K562 (cell line): ENCODE measurements around the gene EFCAB8.

ENCODE experiments used
- CTCF ChIP-seq, 3 experiments: IDR thresholded peaks in 2 of 3; conservative IDR thresholded peaks in 1 of 3; 2 replicates each; pipeline ENCODE4 v1.5.1; 2011 to 2012; ENCODE audit warnings: low read length in 3 of 3, mild to moderate bottlenecking in 3 of 3, control low read depth in 2 of 3, improper control_type of control experiment in 1 of 3, inconsistent platforms in 1 of 3, low read depth in 1 of 3, mixed read lengths in 1 of 3, moderate library complexity in 1 of 3; ENCODE audit not compliant: insufficient read depth in 2 of 3
- EZH2 ChIP-seq: IDR thresholded peaks from 2 replicates; pipeline ENCODE4 v1.6.1; 2012; ENCODE audit warnings: low read depth, mild to moderate bottlenecking, inconsistent platforms, low read length, borderline replicate concordance
- RAD21 ChIP-seq, 2 experiments: fragments of 250-450 bp in 1 of 2; fragments of 450-650 bp in 1 of 2; sonication (Bioruptor Pico) in 1 of 2; formaldehyde crosslinking in 1 of 2; IDR thresholded peaks in 1 of 2; conservative IDR thresholded peaks in 1 of 2; 2 replicates each; pipeline versions ENCODE4 v1.4.0 to v1.8.0; 2020 to 2022; ENCODE audit warnings: mild to moderate bottlenecking in 2 of 2, moderate library complexity in 1 of 2

- no peak for TF ChIP-seq CTCF (IDR thresholded peaks at IDR 0.05 in 2 of 3, conservative IDR thresholded peaks at IDR 0.05 in 1 of 3; ENCODE audit: insufficient read depth in 2 of 3, low read depth in 1 of 3, low read length in 3 of 3)
- no peak for TF ChIP-seq RAD21 (CRISPR knock-in tag; conservative IDR thresholded peaks at IDR 0.05 in 1 of 2, IDR thresholded peaks at IDR 0.05 in 1 of 2)
- no peak for TF ChIP-seq EZH2
These were observed 99.9 kb downstream of the EFCAB8 start for GRCh38 chr20:32958574-32958973.
